ENCODE results near the gene ZNF311. TPM values are rescaled to one million over a fixed set of nuclear protein-coding genes. Genes with fewer than 3 reads are reported as not detected.

Gene ZNF311
- polyA plus RNA-seq (2011; rRNA removed): 0.63 and 0.77 TPM in 2 replicates
- polyA minus RNA-seq (2011; rRNA and poly(A)+ RNA removed): 0.56 and 0.78 TPM in 2 replicates

- no peak for TF ChIP-seq CTCF (IDR thresholded peaks at IDR 0.05; ENCODE audit: low read depth, low read length)
- ChIA-PET CTCF (interaction anchor here (0.7 to 1.1 kb wide), 2 partner anchors 11 to 353 kb away, joined by 5 to 6 read pairs; no protein-coding TSS in a partner anchor), POLR2A (interaction anchor here (0.7 kb wide), 1 partner anchor 67 kb away, joined by 9 read pairs; no protein-coding TSS in a partner anchor)
- no peaks in the 10 kb centered on the region for H3K9me3 ChIP-seq (ENCODE audit: control insufficient read depth, insufficient read depth, low read length)
- DNase-seq (ENCODE audit: low read depth, low spot score): no peak
- H3K27ac ChIP-seq (ENCODE audit: low read depth, low read length): no peak within 1 kb of the TSS
- H3K27me3 ChIP-seq (ENCODE audit: control insufficient read depth, insufficient read depth, low read length): no peaks in the 10 kb centered on the region
- H3K4me3 ChIP-seq (ENCODE audit: low read depth, low read length): peak within 1 kb of the TSS; percentile 59
These were observed at the start of gene ZNF311 for GRCh38 chr6:29005183-29005885. TSS of gene ZNF311 (minus strand) at chr6:29005315. CDS start at chr6:29003954, 1,361 bp downstream.

- TF ChIP-seq CTCF (IDR thresholded peaks at IDR 0.05; ENCODE audit: low read depth, low read length): no peak
- POLR2A ChIA-PET: no interaction called here
These were observed 46.6 kb upstream of the ZNF311 start for GRCh38 chr6:29051680-29052079.

GRCh38 chr6:29045075-29045474 is 40.0 kb upstream of the ZNF311 start, which contains the start of gene OR2W1:
TSS of gene OR2W1 (minus strand) at chr6:29045175. CDS start at chr6:29045175, 0 bp downstream.
- H3K27me3 ChIP-seq (ENCODE audit: control insufficient read depth, insufficient read depth, low read length): no peaks in the 10 kb centered on the region
- H3K27ac ChIP-seq (ENCODE audit: low read depth, low read length): no peak within 1 kb of the TSS
- ChIA-PET POLR2A (no interaction called here), CTCF (no interaction called here)
- DNase-seq (ENCODE audit: low read depth, low spot score): no peak
- no peak for TF ChIP-seq CTCF (IDR thresholded peaks at IDR 0.05; ENCODE audit: low read depth, low read length)
- H3K9me3 ChIP-seq (ENCODE audit: control insufficient read depth, insufficient read depth, low read length): no peaks in the 10 kb centered on the region
- H3K4me3 ChIP-seq (ENCODE audit: low read depth, low read length): no peak within 1 kb of the TSS

More at GRCh38 chr6:29051680-29052079, 46.6 kb upstream of the ZNF311 start:
- CTCF ChIA-PET: no interaction called here
- Histone ChIP-seq H3K4me3 (ENCODE audit: low read depth, low read length) (no peak overlapping the region), H3K27me3 (ENCODE audit: control insufficient read depth, insufficient read depth, low read length) (no peaks in the 10 kb centered on the region), H3K9me3 (ENCODE audit: control insufficient read depth, insufficient read depth, low read length) (no peaks in the 10 kb centered on the region), H3K27ac (ENCODE audit: low read depth, low read length) (no peak overlapping the region)
- no peak for DNase-seq (ENCODE audit: low read depth, low spot score)

- no peak overlapping the region for H3K27ac ChIP-seq (ENCODE audit: low read depth, low read length)
- no peak overlapping the region for H3K4me3 ChIP-seq (ENCODE audit: low read depth, low read length)
- POLR2A ChIA-PET: no interaction called here
- H3K27me3 ChIP-seq (ENCODE audit: control insufficient read depth, insufficient read depth, low read length): no peaks in the 10 kb centered on the region
- CTCF ChIA-PET: no interaction called here
- TF ChIP-seq CTCF (IDR thresholded peaks at IDR 0.05; ENCODE audit: low read depth, low read length): no peak
- DNase-seq (ENCODE audit: low read depth, low spot score): no peak
- no peaks in the 10 kb centered on the region; the same call in 1 of the 2 replicates for H3K9me3 ChIP-seq (ENCODE audit: control insufficient read depth, insufficient read depth, low read length)
These were observed 30.8 kb upstream of the ZNF311 start for GRCh38 chr6:29035951-29036350.

GRCh38 chr6:29028821-29029220 is 23.7 kb upstream of the ZNF311 start:
- CTCF ChIA-PET: interaction anchor here (0.6 kb wide), 1 partner anchor 305 kb away, joined by 5 read pairs; no protein-coding TSS in a partner anchor

More at GRCh38 chr6:29028821-29029220, 23.7 kb upstream of the ZNF311 start:
- TF ChIP-seq CTCF (IDR thresholded peaks at IDR 0.05; ENCODE audit: low read depth, low read length): no peak
- Histone ChIP-seq H3K9me3 (ENCODE audit: control insufficient read depth, insufficient read depth, low read length) (no peaks in the 10 kb centered on the region), H3K4me3 (ENCODE audit: low read depth, low read length) (no peak overlapping the region), H3K27me3 (ENCODE audit: control insufficient read depth, insufficient read depth, low read length) (no peaks in the 10 kb centered on the region), H3K27ac (ENCODE audit: low read depth, low read length) (no peak overlapping the region)
- POLR2A ChIA-PET: no interaction called here
- DNase-seq (ENCODE audit: low read depth, low spot score): no peak

Data from AG04450 (cell line).